Uterus (tissue), 4 donors: ENCODE results near the gene DENND1A. TPM values are rescaled to one million over a fixed set of nuclear protein-coding genes. Genes with fewer than 3 reads are reported as not detected.

ENCODE experiments used
- DNase-seq, 2 donors: peaks; one replicate each; pipeline ENCODE4 v3.0.0-alpha.2; 2019 to 2020
- H3K27ac ChIP-seq, 2 donors: fragments of 200-600 bp; sonication (generic); 1 replicate in 1 of 2; 2 replicates in 1 of 2; pipeline ENCODE4 v1.5.1; 2016 to 2018
- H3K27me3 ChIP-seq, 2 donors: fragments of 200-600 bp; sonication (generic); one replicate each; pipeline ENCODE4 v1.5.1; 2018 to 2019; ENCODE audit warnings: control low read depth in 1 of 2
- H3K36me3 ChIP-seq, 2 donors: fragments of 200-600 bp; sonication (generic); one replicate each; pipeline ENCODE4 v1.5.1; 2019; ENCODE audit warnings: control low read depth in 1 of 2
- H3K4me1 ChIP-seq, 2 donors: fragments of 200-600 bp; sonication (generic); one replicate each; pipeline ENCODE4 v1.5.1; 2018 to 2019; ENCODE audit warnings: control low read depth in 1 of 2
- H3K4me3 ChIP-seq, 2 donors: fragments of 200-600 bp; sonication (generic); 1 replicate in 1 of 2; 2 replicates in 1 of 2; pipeline ENCODE4 v1.5.1; 2018 to 2019; ENCODE audit warnings: mild to moderate bottlenecking in 1 of 2
- H3K9me3 ChIP-seq, 2 donors: fragments of 200-600 bp; sonication (generic); one replicate each; pipeline ENCODE4 v1.5.1; 2019; ENCODE audit warnings: control low read depth in 1 of 2
- POLR2A ChIP-seq, 2 donors: fragments of 450-650 bp; IDR thresholded peaks; one replicate each; pipeline ENCODE4 v1.6.1; 2016; ENCODE audit warnings: antibody characterized with exemption in 2 of 2, mild to moderate bottlenecking in 1 of 2, moderate library complexity in 1 of 2
- intact Hi-C: fragments of 100-400 bp; cut with DNase I; formaldehyde crosslinking; loops from one replicate; pipeline ENCODE4 v1.15.1; 2023; ENCODE audit warnings: low total_unique reads
- total RNA-seq, 4 donors: library from RNA; depleted of rRNA in 3 of 4; stranded (reverse); fragments of >200 nt in 3 of 4; gene quantifications; one replicate each; pipeline versions ENCODE4 v1.1.0 to v1.2.4, GENCODE V29; 2014 to 2023
- TF ChIP-seq, protein P1 (sequence below), 4 experiments: fragments of 200-600 bp in 2 of 4; fragments of 450-650 bp in 2 of 4; sonication (generic) in 2 of 4; IDR thresholded peaks; one replicate each; pipeline ENCODE4 v1.5.1; 2016 to 2019; ENCODE audit warnings: antibody characterized with exemption in 4 of 4, mild to moderate bottlenecking in 2 of 4, moderate library complexity in 1 of 4
- donor health status: DM: yes; HTN: yes; CAD: no.

The DENND1A gene
- total RNA-seq, 4 donors from 2014 or later = 10.8 to 34.5 (median 22.6) TPM

DNA sequence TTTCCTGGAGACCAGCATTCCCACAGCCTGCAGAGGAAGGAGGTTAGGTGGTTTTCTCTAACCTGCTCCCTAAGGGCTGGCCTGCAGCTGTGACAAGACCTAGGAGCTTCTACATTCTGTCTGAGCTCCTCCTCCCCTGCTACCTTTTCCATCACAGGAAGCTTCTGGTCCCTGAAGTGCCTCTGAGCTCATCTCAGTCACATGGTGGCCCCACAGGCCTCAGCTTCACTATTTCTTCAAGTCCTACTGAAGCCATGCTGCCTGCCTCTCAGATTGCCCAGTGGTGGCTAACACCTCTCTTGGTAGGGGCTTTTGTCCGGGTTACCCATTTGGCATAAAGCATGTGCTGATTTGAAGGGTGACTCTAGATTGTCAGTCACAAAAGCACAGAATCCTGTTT, 314.5 kb downstream of the DENND1A start:
- no peaks in the 10 kb centered on the region for H3K27me3 ChIP-seq
- no peaks in the 10 kb centered on the region for H3K9me3 ChIP-seq
- H3K4me1 ChIP-seq = no peaks in the 10 kb centered on the region
- DNase-seq = no peak
- no peak overlapping the region for H3K4me3 ChIP-seq
- intact Hi-C loops = loop anchor here (10.0 kb wide), 1 partner anchor 59 kb away; no protein-coding TSS in a partner anchor
- TF ChIP-seq, protein P1, sequence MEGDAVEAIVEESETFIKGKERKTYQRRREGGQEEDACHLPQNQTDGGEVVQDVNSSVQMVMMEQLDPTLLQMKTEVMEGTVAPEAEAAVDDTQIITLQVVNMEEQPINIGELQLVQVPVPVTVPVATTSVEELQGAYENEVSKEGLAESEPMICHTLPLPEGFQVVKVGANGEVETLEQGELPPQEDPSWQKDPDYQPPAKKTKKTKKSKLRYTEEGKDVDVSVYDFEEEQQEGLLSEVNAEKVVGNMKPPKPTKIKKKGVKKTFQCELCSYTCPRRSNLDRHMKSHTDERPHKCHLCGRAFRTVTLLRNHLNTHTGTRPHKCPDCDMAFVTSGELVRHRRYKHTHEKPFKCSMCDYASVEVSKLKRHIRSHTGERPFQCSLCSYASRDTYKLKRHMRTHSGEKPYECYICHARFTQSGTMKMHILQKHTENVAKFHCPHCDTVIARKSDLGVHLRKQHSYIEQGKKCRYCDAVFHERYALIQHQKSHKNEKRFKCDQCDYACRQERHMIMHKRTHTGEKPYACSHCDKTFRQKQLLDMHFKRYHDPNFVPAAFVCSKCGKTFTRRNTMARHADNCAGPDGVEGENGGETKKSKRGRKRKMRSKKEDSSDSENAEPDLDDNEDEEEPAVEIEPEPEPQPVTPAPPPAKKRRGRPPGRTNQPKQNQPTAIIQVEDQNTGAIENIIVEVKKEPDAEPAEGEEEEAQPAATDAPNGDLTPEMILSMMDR (IDR thresholded peaks at IDR 0.05) = no peak
- no peak for TF ChIP-seq POLR2A (IDR thresholded peaks at IDR 0.05)
- no peaks in the 10 kb centered on the region for H3K36me3 ChIP-seq
- no peak overlapping the region for H3K27ac ChIP-seq

DNA sequence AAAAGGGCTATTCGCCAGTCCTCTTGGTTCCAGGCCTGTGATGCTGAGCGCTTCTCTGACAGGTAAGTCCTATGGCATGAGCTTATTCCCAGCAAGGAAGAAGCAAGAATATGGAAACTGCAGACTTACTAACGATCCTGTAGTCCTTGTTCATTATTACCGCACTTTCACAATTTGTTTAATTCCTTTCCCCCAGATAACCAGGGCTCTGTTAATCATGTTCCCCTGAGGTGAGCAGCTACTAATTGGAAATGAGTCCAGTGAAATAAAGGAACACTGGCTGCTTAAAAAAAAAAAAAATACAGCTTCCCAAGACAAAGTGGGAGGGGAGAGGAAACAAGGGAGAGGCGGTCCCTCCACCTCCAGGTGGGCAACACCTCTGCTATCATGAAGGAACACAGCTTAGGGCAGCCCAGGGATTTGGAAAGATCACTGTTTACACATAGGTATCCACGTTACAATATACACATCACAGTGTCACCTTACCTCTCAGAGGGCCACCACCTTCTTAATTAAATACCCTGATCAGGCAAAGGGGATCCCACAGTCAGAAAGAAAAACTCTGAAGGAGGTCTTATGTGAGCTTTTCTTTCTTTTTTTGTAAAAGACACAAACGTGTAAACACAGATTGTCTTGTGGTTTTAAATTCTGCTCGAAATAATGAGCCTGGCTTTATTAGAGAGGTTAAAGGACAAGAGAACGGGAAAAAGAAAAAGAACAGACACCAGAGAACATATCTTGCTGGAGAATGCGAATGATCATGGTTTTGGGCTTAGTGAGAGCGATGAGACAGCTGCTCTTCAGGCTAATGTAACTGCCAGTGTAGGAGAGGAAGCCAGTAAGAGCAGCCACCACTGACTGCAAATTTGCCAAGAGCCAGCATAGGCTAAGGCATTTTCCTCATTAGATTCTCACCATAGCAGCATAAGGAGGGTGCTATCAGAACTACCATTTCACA, 315.3 kb downstream of the DENND1A start:
- intact Hi-C loops = loop anchor here (10.0 kb wide), 1 partner anchor 60 kb away; no protein-coding TSS in a partner anchor
- H3K4me1 ChIP-seq = no peaks in the 10 kb centered on the region
- H3K4me3 ChIP-seq = no peak overlapping the region
- H3K36me3 ChIP-seq = no peaks in the 10 kb centered on the region
- H3K27me3 ChIP-seq = no peaks in the 10 kb centered on the region
- no peak overlapping the region for H3K27ac ChIP-seq
- no peak for DNase-seq
- TF ChIP-seq, protein P1 (IDR thresholded peaks at IDR 0.05) = no peak
- no peak for TF ChIP-seq POLR2A (IDR thresholded peaks at IDR 0.05)
- H3K9me3 ChIP-seq = no peaks in the 10 kb centered on the region

DNA sequence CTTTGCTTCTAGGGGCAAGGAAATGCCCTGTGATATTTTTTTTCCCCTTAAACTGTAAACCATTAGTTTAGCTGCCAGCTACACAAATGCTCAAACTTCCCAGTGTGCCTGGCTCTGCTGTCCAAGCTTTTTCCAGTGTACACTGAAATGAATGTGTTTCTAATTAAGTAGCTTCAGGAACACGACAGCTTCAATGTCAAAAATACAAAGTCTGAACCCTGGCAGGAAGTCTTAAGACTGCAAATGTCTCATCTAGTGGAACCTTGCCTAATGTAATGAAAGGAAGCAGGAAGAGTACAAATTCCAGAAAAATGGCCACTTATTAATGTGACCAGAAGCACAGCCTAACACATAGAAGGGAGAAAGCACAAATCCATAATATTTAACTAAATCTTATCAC, 318.7 kb downstream of the DENND1A start:
- H3K4me1 ChIP-seq = no peaks in the 10 kb centered on the region
- H3K4me3 ChIP-seq = no peak overlapping the region
- TF ChIP-seq, protein P1 (IDR thresholded peaks at IDR 0.05) = no peak
- no peak for TF ChIP-seq POLR2A (IDR thresholded peaks at IDR 0.05)
- no peaks in the 10 kb centered on the region for H3K36me3 ChIP-seq
- H3K27ac ChIP-seq = no peak overlapping the region
- no peaks in the 10 kb centered on the region for H3K27me3 ChIP-seq
- DNase-seq = no peak
- intact Hi-C loops = loop anchor here (10.0 kb wide), 1 partner anchor 64 kb away; no protein-coding TSS in a partner anchor
- no peaks in the 10 kb centered on the region for H3K9me3 ChIP-seq

DNA sequence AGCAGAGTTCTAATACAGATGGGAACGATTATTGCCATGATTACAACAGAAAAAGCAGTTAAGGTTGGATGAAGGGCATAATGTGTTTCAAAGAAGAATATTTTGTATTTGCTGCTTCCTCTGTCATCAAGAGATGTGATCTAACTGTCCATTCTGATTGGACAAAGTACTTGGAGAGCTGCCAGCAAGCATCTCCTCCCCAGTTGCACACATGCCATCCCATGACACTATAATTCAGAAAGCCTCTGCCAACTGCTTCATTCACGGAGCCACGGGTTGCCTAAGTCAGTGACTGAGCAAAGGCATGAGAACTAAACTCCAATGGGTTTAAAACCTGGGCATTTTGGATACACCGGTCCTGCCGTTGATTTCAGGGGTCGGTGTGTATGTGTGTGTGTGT, 320.1 kb downstream of the DENND1A start:
- no peaks in the 10 kb centered on the region for H3K27me3 ChIP-seq
- H3K27ac ChIP-seq = no peak overlapping the region
- intact Hi-C loops = loop anchor here (10.0 kb wide), 1 partner anchor 65 kb away; no protein-coding TSS in a partner anchor
- no peaks in the 10 kb centered on the region for H3K4me1 ChIP-seq
- DNase-seq = no peak
- no peak overlapping the region for H3K4me3 ChIP-seq
- no peaks in the 10 kb centered on the region for H3K36me3 ChIP-seq
- TF ChIP-seq, protein P1 (IDR thresholded peaks at IDR 0.05) = no peak
- TF ChIP-seq POLR2A (IDR thresholded peaks at IDR 0.05) = no peak
- no peaks in the 10 kb centered on the region for H3K9me3 ChIP-seq

DNA sequence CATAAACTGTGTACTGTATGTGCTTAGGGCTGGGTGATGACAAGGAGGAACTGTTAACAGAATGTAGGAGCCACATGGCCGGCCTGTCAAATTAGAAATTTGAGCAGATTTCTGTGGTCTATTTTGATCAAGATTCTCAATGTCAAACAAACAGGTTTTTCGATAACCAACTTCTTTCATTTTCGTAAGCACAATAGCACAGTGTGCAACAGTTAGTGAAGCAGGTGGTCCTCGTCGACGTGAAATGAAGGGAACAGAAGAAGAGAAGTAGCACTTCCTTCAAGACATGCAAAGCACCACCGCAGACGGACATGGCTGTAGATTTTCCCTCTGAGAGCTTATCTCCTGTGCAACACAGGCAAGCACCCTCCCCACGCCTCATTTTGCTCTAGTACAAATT, 321.8 kb downstream of the DENND1A start:
- Histone ChIP-seq H3K27ac (no peak overlapping the region), H3K4me1 (no peaks in the 10 kb centered on the region), H3K27me3 (no peaks in the 10 kb centered on the region), H3K4me3 (no peak overlapping the region), H3K36me3 (no peaks in the 10 kb centered on the region), H3K9me3 (no peaks in the 10 kb centered on the region)
- TF ChIP-seq POLR2A (IDR thresholded peaks at IDR 0.05) = no peak
- TF ChIP-seq, protein P1 (IDR thresholded peaks at IDR 0.05) = no peak
- DNase-seq = no peak
- intact Hi-C loops = no loop called here
